Liver (tissue), 9 donors: ENCODE results near the gene FBXL4. TPM values are rescaled to one million over a fixed set of nuclear protein-coding genes. Genes with fewer than 3 reads are reported as not detected.

Experiments
- DNase-seq: peaks from one replicate; pipeline ENCODE4 v3.0.0-alpha.2; 2017; ENCODE audit warnings: low spot score
- H3K27ac ChIP-seq, 2 donors: one replicate each; pipeline ENCODE4 v1.7.0; 2013; ENCODE audit warnings: inconsistent platforms in 2 of 2, low read length in 2 of 2, control low read depth in 1 of 2, low read depth in 1 of 2, mild to moderate bottlenecking in 1 of 2
- H3K27me3 ChIP-seq, 4 donors: one replicate each; pipeline versions ENCODE4 v1.6.1 to v1.7.0; 2013; ENCODE audit warnings: low read length in 3 of 4, inconsistent platforms in 1 of 4, mild to moderate bottlenecking in 1 of 4, moderate library complexity in 1 of 4; ENCODE audit not compliant: control insufficient read depth in 4 of 4, insufficient read depth in 4 of 4
- H3K36me3 ChIP-seq, 4 donors: one replicate each; pipeline versions ENCODE4 v1.6.1 to v1.7.0; 2013; ENCODE audit warnings: low read length in 3 of 4, mild to moderate bottlenecking in 3 of 4, low read depth in 1 of 4, moderate library complexity in 1 of 4; ENCODE audit not compliant: control insufficient read depth in 4 of 4, insufficient read depth in 3 of 4
- H3K4me1 ChIP-seq, 4 donors: one replicate each; pipeline versions ENCODE4 v1.6.1 to v1.7.0; 2013; ENCODE audit warnings: low read length in 3 of 4, mild to moderate bottlenecking in 3 of 4, moderate library complexity in 1 of 4; ENCODE audit not compliant: control insufficient read depth in 4 of 4, insufficient read depth in 4 of 4
- H3K4me3 ChIP-seq, 3 donors: one replicate each; pipeline versions ENCODE4 v1.6.1 to v1.7.0; 2013; ENCODE audit warnings: low read length in 3 of 3, control low read depth in 1 of 3, low read depth in 1 of 3, mild to moderate bottlenecking in 1 of 3
- H3K9ac ChIP-seq, 2 donors: one replicate each; pipeline ENCODE4 v1.7.0; 2013; ENCODE audit warnings: low read length in 2 of 2, mild to moderate bottlenecking in 2 of 2, moderate library complexity in 2 of 2, control low read depth in 1 of 2, low read depth in 1 of 2
- H3K9me3 ChIP-seq, 4 donors: one replicate each; pipeline versions ENCODE4 v1.6.1 to v1.7.0; 2013; ENCODE audit warnings: low read length in 3 of 4; ENCODE audit not compliant: control insufficient read depth in 4 of 4
- ATF3 ChIP-seq: IDR thresholded peaks from 2 replicates; pipeline ENCODE4 v1.6.1; 2016; ENCODE audit warnings: antibody characterized with exemption
- GABPA ChIP-seq, 2 donors: IDR thresholded peaks in 1 of 2; conservative IDR thresholded peaks in 1 of 2; 2 replicates each; pipeline ENCODE4 v1.6.1; 2016; ENCODE audit warnings: antibody characterized with exemption in 2 of 2, mild to moderate bottlenecking in 1 of 2, moderate library complexity in 1 of 2
- HNF4A ChIP-seq, 2 donors: conservative IDR thresholded peaks; 2 replicates each; pipeline ENCODE4 v1.6.1; 2016; ENCODE audit warnings: antibody characterized with exemption in 2 of 2, mild to moderate bottlenecking in 2 of 2
- HNF4G ChIP-seq: IDR thresholded peaks from 2 replicates; pipeline ENCODE4 v1.6.1; 2016; ENCODE audit warnings: antibody characterized with exemption
- JUND ChIP-seq, 2 donors: IDR thresholded peaks; 2 replicates each; pipeline ENCODE4 v1.6.1; 2016; ENCODE audit warnings: antibody characterized with exemption in 2 of 2
- MAX ChIP-seq: IDR thresholded peaks from 2 replicates; pipeline ENCODE4 v1.6.1; 2016; ENCODE audit warnings: antibody characterized with exemption
- RAD21 ChIP-seq, 2 donors: IDR thresholded peaks; 2 replicates each; pipeline ENCODE4 v1.6.1; 2016; ENCODE audit warnings: antibody characterized with exemption in 2 of 2, mild to moderate bottlenecking in 2 of 2
- RXRA ChIP-seq, 2 donors: IDR thresholded peaks; 2 replicates each; pipeline ENCODE4 v1.6.1; 2017 to 2018; ENCODE audit warnings: antibody characterized with exemption in 2 of 2, mild to moderate bottlenecking in 1 of 2
- SP1 ChIP-seq: IDR thresholded peaks from 2 replicates; pipeline ENCODE4 v1.6.1; 2018; ENCODE audit warnings: antibody characterized with exemption, mild to moderate bottlenecking
- TAF1 ChIP-seq: conservative IDR thresholded peaks from 2 replicates; pipeline ENCODE4 v1.6.1; 2016; ENCODE audit warnings: antibody characterized with exemption, mild to moderate bottlenecking
- YY1 ChIP-seq: IDR thresholded peaks from 2 replicates; pipeline ENCODE4 v1.6.1; 2016; ENCODE audit warnings: antibody characterized with exemption, mild to moderate bottlenecking
- ZBTB33 ChIP-seq: IDR thresholded peaks from 2 replicates; pipeline ENCODE4 v1.6.1; 2016; ENCODE audit warnings: antibody characterized with exemption
- WGBS: extraction: QIAGEN DNeasy Blood & Tissue Kit; methylation state at CpG from one replicate; pipeline ENCODE4 v1.1.7; 2013; 5-methylcytosine and 5-hydroxymethylcytosine counted together
- polyA plus RNA-seq, 2 donors: library from polyadenylated mRNA; stranded (reverse) in 1 of 2; unstranded in 1 of 2; fragments of 200-250 nt in 1 of 2; fragments of >200 nt in 1 of 2; fragmentation: Nextera tagmentation in 1 of 2; extraction: Ambion mirVana in 1 of 2; gene quantifications; one replicate each; pipeline versions ENCODE4 v1.2.1 to v1.2.3, GENCODE V29; 2013 to 2015
- total RNA-seq, 2 donors: library from RNA; depleted of rRNA; stranded (reverse); fragments of >200 nt; gene quantifications; one replicate each; pipeline ENCODE4 v1.2.3, GENCODE V29; 2014
- TF ChIP-seq, protein P1 (sequence below): fragments of 150-350 bp; IDR thresholded peaks from 2 replicates; pipeline ENCODE4 v1.5.1; 2017; ENCODE audit warnings: improper control_type of control experiment, low read depth, low read length; ENCODE audit not compliant: missing input control
- donor health status: healthy.
- donor health status: healthy.
- donor health status: healthy.
- donor health status: healthy.
- donor health status: healthy.

The FBXL4 gene
- total and polyA plus RNA-seq, 4 donors: 4.1 to 18.8 (median 14.0) TPM

DNA sequence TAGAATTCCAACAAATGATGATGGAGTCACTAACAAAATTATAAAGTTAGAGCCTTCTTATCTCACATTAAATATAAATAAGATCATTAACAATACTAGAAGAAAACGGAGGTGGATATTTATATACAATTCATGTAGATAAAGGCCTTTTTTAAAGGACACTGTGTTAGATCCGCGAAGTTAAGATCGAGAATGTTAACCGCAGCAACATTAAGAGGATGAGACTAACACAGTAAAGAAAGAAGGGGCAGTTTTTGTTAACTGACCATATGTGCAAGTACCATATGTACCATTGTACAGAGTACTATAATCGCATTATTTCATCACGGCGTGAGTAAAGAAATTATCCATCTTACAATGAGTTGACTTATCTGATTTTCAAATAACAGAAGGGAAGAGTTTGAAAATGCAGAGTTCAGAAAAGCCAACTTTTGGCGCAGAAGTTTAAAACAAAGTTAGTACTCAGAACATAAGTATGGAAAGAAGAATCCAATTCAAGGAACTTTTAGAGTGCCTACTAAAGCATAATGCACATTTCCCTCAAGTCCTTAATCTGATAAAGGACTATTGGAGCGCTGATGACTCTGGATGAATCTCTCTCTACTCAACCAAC is 1.4 kb downstream of the FBXL4 start:
- TF ChIP-seq RXRA (IDR thresholded peaks at IDR 0.05) (no peak), GABPA (IDR thresholded peaks at IDR 0.05 in 1 of 2, conservative IDR thresholded peaks at IDR 0.05 in 1 of 2) (no peak), ZBTB33 (no peak), YY1 (no peak), ATF3 (no peak), RAD21 (IDR thresholded peaks at IDR 0.05) (no peak), HNF4G (no peak), MAX (no peak)
- TF ChIP-seq, protein P1, sequence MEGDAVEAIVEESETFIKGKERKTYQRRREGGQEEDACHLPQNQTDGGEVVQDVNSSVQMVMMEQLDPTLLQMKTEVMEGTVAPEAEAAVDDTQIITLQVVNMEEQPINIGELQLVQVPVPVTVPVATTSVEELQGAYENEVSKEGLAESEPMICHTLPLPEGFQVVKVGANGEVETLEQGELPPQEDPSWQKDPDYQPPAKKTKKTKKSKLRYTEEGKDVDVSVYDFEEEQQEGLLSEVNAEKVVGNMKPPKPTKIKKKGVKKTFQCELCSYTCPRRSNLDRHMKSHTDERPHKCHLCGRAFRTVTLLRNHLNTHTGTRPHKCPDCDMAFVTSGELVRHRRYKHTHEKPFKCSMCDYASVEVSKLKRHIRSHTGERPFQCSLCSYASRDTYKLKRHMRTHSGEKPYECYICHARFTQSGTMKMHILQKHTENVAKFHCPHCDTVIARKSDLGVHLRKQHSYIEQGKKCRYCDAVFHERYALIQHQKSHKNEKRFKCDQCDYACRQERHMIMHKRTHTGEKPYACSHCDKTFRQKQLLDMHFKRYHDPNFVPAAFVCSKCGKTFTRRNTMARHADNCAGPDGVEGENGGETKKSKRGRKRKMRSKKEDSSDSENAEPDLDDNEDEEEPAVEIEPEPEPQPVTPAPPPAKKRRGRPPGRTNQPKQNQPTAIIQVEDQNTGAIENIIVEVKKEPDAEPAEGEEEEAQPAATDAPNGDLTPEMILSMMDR: no peak
- Histone ChIP-seq H3K36me3 (no peaks in the 10 kb centered on the region), H3K9me3 (no peaks in the 10 kb centered on the region), H3K27ac (peak overlapping the region; percentile 74 to 93), H3K27me3 (no peaks in the 10 kb centered on the region), H3K9ac (peak overlapping the region in 1 of 2 donors; percentile 82), H3K4me1 (peaks cover 4 to 46% (median 31%) of the 10 kb centered on the region in 4 donors), H3K4me3 (peak overlapping the region; percentile 68 to 99 (median 69))
- 73% methylated on average over 10 of the region's 10 CpGs for WGBS
- DNase-seq: no peak

DNA sequence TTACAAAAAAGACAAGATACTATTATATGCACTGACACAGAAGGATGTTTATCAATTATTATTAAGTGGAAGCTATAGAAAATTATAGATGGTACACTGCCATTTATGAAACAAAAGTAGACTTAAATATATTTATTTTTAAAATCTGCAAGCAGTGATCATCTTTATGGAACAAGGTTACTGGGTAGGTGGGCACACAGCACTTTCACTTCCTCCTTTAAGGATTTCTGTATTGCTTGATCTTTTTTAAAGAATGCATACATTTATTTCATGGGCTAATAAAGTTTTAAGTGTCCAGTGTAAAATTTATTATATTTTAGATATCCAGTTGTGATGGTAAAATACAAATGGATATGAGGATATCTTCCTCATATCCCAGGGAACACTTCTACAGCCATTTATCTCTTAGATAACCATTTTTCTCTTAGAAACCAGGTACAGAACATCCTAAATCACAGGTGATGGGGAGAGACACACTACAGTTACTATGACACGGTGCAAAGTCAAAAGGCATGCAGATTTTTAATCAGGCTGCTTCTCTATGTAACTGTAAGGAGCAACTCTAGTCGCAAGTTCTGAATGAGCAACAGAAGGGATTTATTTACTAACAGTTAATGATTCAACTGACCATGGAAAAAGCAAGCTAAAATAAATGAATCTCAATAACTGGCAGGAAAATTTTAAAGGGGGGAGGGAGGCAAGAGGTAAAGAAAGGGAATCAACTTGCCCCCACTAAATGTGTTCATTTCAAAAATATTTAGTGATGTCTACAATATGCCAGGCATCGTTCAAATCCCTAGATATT is 2.2 kb downstream of the FBXL4 start:
- Histone ChIP-seq H3K9me3 (no peaks in the 10 kb centered on the region), H3K27me3 (no peaks in the 10 kb centered on the region), H3K27ac (peak overlapping the region; percentile 23 to 57), H3K36me3 (no peaks in the 10 kb centered on the region), H3K4me3 (no peak overlapping the region), H3K4me1 (peaks cover 4 to 52% (median 32%) of the 10 kb centered on the region in 4 donors), H3K9ac (peak overlapping the region in 1 of 2 donors; percentile 63)
- TF ChIP-seq SP1 (peak; percentile 45), JUND (IDR thresholded peaks at IDR 0.05) (no peak), TAF1 (no peak), HNF4A (conservative IDR thresholded peaks at IDR 0.05) (peak in 1 of 2 donors; percentile 23)
- TF ChIP-seq, protein P1: no peak
- no peak for DNase-seq
- 25% methylated on average over 3 of the region's 3 CpGs for WGBS
